ENCODE data around the gene PRKG1.

Gene PRKG1

DNA sequence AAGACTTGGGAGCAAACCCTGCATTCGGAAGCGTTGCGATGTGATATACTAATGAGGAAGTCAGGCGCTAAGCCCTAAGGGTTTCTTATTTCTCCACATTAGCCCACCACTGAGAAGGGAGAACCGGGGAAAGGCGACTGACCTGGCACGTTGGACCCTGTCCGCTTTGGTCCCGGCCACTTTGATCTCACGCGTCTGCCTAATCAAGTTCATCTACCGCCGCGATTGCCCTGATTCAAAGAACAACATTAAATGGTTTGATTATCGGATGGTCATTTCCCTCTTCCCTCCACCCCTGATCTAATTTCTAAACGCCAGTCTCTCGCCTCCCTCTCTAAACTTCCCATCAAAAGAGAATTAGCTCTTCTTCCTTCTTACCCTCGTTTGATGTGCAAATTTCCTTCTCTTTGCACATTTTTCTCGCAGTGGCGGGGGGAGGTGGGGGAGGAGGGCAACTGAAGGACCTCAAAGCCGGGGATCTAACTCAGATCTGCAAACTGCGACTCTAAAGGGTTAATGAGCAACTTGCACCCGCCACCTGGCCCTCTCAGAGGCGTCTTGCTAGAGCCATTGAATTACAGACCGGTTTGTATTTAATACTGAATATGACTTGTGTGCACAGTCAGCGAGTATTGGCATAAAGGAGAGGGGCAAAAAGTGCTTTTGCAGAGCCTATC, 1239.1 kb downstream of the PRKG1 start:
- Histone ChIP-seq H3K4ac (ENCODE audit: low read length) (no peak overlapping the region), H3K79me1 (ENCODE audit: low read depth, low read length) (no peaks in the 10 kb centered on the region), H2AK5ac (ENCODE audit: low read depth, low read length) (no peak overlapping the region), H4K8ac (ENCODE audit: low read depth, low read length) (no peak overlapping the region), H3K36me3 (replicated peaks in 1 of 2; ENCODE audit: control insufficient read depth in 2 of 2, insufficient read depth in 2 of 2, low read length in 2 of 2) (no peaks in the 10 kb centered on the region), H3K23ac (ENCODE audit: low read depth, low read length, poor library complexity) (no peak overlapping the region), H3K4me3 (ENCODE audit: low read length in 2 of 2) (peak overlapping the region; percentile 53 to 56), H2BK120ac (ENCODE audit: low read depth, low read length) (no peak overlapping the region), H3K14ac (ENCODE audit: low read length) (no peak overlapping the region), H3K9me3 (replicated peaks in 1 of 2; ENCODE audit: control insufficient read depth in 2 of 2, insufficient read depth in 1 of 2, low read depth in 1 of 2, low read length in 2 of 2) (no peaks in the 10 kb centered on the region), H3K4me2 (ENCODE audit: insufficient read depth, low read length, poor library complexity, severe bottlenecking) (peak overlapping the region; percentile 87), H3K27ac (replicated peaks; ENCODE audit: low read length) (no peak overlapping the region), H2BK15ac (ENCODE audit: low read length) (no peak overlapping the region), H3K18ac (ENCODE audit: low read length) (no peak overlapping the region), H2AFZ (ENCODE audit: low read length) (peak overlapping the region; percentile 93), H3K9ac (ENCODE audit: low read depth, low read length, poor library complexity) (no peak overlapping the region), H2BK12ac (ENCODE audit: low read length) (no peak overlapping the region), H4K91ac (ENCODE audit: low read depth, low read length, poor library complexity) (no peak overlapping the region), H2BK5ac (ENCODE audit: low read length) (no peak overlapping the region), H3K4me1 (ENCODE audit: control insufficient read depth in 2 of 2, insufficient read depth in 1 of 2, low read depth in 1 of 2, low read length in 2 of 2) (peaks cover 2 to 8% of the 10 kb centered on the region in 2 donors), H3K27me3 (ENCODE audit: control insufficient read depth in 3 of 3, insufficient read depth in 3 of 3, low read depth in 1 of 3, low read length in 3 of 3) (peaks cover 7 to 55% (median 11%) of the 10 kb centered on the region in 3 experiments)
- DNase-seq (ENCODE audit: low spot score), result no peak
- WGBS, 2 donors (ENCODE audit: extremely low coverage in 2 of 2, insufficient read length in 2 of 2, insufficient replicate concordance in 1 of 2), result no CpG with 5 or more reads among the region's 26 CpGs

DNA sequence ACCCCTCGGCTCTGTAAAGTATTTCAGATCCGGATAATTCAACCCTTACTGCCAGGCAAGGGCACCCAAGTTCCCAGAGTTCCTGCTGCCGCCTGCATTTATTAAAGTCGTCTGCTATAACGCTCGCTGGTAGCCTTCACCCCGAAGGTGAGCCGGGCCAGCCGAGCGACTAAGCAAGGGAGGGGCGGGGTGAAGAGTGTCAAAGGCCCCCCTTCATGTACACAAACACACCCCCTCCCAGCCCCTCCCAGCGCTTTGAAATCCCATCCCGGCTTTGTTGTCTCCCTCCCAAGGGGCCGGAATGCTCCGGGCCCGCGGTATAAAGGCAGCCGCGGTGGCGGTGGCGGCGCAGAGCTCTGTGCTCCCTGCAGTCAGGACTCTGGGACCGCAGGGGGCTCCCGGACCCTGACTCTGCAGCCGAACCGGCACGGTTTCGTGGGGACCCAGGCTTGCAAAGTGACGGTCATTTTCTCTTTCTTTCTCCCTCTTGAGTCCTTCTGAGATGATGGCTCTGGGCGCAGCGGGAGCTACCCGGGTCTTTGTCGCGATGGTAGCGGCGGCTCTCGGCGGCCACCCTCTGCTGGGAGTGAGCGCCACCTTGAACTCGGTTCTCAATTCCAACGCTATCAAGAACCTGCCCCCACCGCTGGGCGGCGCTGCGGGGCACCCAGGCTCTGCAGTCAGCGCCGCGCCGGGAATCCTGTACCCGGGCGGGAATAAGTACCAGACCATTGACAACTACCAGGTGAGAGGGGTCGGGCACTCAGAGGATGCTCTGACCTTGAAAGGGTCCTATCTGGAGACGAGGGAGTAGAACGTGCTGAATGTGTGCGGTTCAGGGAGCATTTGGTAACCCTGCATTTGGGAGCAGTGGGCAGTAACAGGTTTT, 1239.9 kb downstream of the PRKG1 start, which contains the start of gene DKK1:
Gene DKK1 (plus strand): TSS at position 349 of the 889 bp plus-strand sequence. CDS start 154 bp downstream, at position 503.
- H3K27ac ChIP-seq (replicated peaks; ENCODE audit: low read length), result no peak within 1 kb of the TSS
- DNase-seq (ENCODE audit: low spot score), result peak; percentile 56

DNA sequence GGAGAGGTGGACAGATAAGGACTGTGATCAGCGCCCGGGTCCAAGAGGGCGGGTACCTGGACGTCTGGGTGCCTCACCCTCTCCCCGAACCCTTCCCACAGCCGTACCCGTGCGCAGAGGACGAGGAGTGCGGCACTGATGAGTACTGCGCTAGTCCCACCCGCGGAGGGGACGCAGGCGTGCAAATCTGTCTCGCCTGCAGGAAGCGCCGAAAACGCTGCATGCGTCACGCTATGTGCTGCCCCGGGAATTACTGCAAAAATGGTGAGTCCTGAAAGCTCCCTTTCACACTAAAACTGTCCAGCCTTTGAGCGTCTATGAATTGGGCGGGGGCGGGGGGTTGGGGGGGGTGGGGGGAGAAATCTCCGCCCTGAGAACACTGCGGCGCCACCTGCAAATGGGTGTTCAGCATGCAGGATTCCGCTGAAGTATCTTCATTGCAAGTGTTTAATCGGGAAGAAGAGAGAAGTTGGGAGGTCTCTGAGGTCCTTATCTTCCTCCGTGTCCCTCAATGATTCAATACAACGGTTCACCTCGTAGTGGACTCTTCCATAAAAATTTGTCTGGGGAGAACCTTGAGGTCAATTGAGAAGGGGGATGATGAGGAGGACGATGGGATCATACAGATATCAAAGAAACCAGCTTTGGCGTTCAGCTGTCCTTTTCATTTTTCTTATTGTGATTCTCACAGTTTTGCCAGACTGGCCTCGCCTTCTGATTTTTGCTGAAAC, 1240.7 kb downstream of the PRKG1 start:
- Histone ChIP-seq H3K18ac (ENCODE audit: low read length) (peak overlapping the region; percentile 67), H3K4me3 (ENCODE audit: low read length in 2 of 2) (peak overlapping the region; percentile 53 to 66), H3K27ac (replicated peaks; ENCODE audit: low read length) (no peak overlapping the region), H3K27me3 (ENCODE audit: control insufficient read depth in 3 of 3, insufficient read depth in 3 of 3, low read depth in 1 of 3, low read length in 3 of 3) (peaks cover 3 to 48% (median 7%) of the 10 kb centered on the region in 3 experiments), H3K4ac (ENCODE audit: low read length) (no peak overlapping the region), H3K4me1 (ENCODE audit: control insufficient read depth in 2 of 2, insufficient read depth in 1 of 2, low read depth in 1 of 2, low read length in 2 of 2) (peaks cover 0 to 8% of the 10 kb centered on the region in 2 donors), H3K9me3 (replicated peaks in 1 of 2; ENCODE audit: control insufficient read depth in 2 of 2, insufficient read depth in 1 of 2, low read depth in 1 of 2, low read length in 2 of 2) (no peaks in the 10 kb centered on the region), H2AK5ac (ENCODE audit: low read depth, low read length) (peak overlapping the region; percentile 68), H3K79me1 (ENCODE audit: low read depth, low read length) (no peaks in the 10 kb centered on the region), H4K8ac (ENCODE audit: low read depth, low read length) (no peak overlapping the region), H2BK5ac (ENCODE audit: low read length) (no peak overlapping the region), H2AFZ (ENCODE audit: low read length) (no peak overlapping the region), H3K23ac (ENCODE audit: low read depth, low read length, poor library complexity) (no peak overlapping the region), H2BK15ac (ENCODE audit: low read length) (no peak overlapping the region), H3K14ac (ENCODE audit: low read length) (no peak overlapping the region), H2BK12ac (ENCODE audit: low read length) (no peak overlapping the region), H3K36me3 (replicated peaks in 1 of 2; ENCODE audit: control insufficient read depth in 2 of 2, insufficient read depth in 2 of 2, low read length in 2 of 2) (no peaks in the 10 kb centered on the region), H3K4me2 (ENCODE audit: insufficient read depth, low read length, poor library complexity, severe bottlenecking) (peak overlapping the region; percentile 87), H3K9ac (ENCODE audit: low read depth, low read length, poor library complexity) (no peak overlapping the region), H2BK120ac (ENCODE audit: low read depth, low read length) (no peak overlapping the region), H4K91ac (ENCODE audit: low read depth, low read length, poor library complexity) (no peak overlapping the region)
- DNase-seq (ENCODE audit: low spot score), result no peak
- no CpG with 5 or more reads among the region's 36 CpGs for WGBS, 2 donors (ENCODE audit: extremely low coverage in 2 of 2, insufficient read length in 2 of 2, insufficient replicate concordance in 1 of 2)

More for the DNA sequence above, 1239.9 kb downstream of the PRKG1 start, which contains the start of gene DKK1:
- H2AK5ac ChIP-seq (ENCODE audit: low read depth, low read length), result peak within 1 kb of the TSS; percentile 68
- H4K91ac ChIP-seq (ENCODE audit: low read depth, low read length, poor library complexity), result no peak within 1 kb of the TSS
- H3K4me2 ChIP-seq (ENCODE audit: insufficient read depth, low read length, poor library complexity, severe bottlenecking), result peak within 1 kb of the TSS; percentile 87
- no peak within 1 kb of the TSS for H3K4ac ChIP-seq (ENCODE audit: low read length)
- peaks cover 7 to 53% (median 8%) of the 10 kb centered on the region in 3 experiments for H3K27me3 ChIP-seq (ENCODE audit: control insufficient read depth in 3 of 3, insufficient read depth in 3 of 3, low read depth in 1 of 3, low read length in 3 of 3)
- no peak within 1 kb of the TSS for H2BK12ac ChIP-seq (ENCODE audit: low read length)
- no peaks in the 10 kb centered on the region for H3K79me1 ChIP-seq (ENCODE audit: low read depth, low read length)
- no CpG with 5 or more reads among the region's 55 CpGs for WGBS, 2 donors (ENCODE audit: extremely low coverage in 2 of 2, insufficient read length in 2 of 2, insufficient replicate concordance in 1 of 2)
- H3K9me3 ChIP-seq (replicated peaks in 1 of 2; ENCODE audit: control insufficient read depth in 2 of 2, insufficient read depth in 1 of 2, low read depth in 1 of 2, low read length in 2 of 2), result no peaks in the 10 kb centered on the region
- H3K9ac ChIP-seq (ENCODE audit: low read depth, low read length, poor library complexity), result no peak within 1 kb of the TSS
- no peak within 1 kb of the TSS for H4K8ac ChIP-seq (ENCODE audit: low read depth, low read length)
- no peak within 1 kb of the TSS for H2BK5ac ChIP-seq (ENCODE audit: low read length)
- no peak within 1 kb of the TSS for H2BK15ac ChIP-seq (ENCODE audit: low read length)
- H2BK120ac ChIP-seq (ENCODE audit: low read depth, low read length), result no peak within 1 kb of the TSS
- H3K4me3 ChIP-seq (ENCODE audit: low read length in 2 of 2), result peak within 1 kb of the TSS; percentile 53 to 66
- peak within 1 kb of the TSS; percentile 67 for H3K18ac ChIP-seq (ENCODE audit: low read length)
- no peak within 1 kb of the TSS for H3K23ac ChIP-seq (ENCODE audit: low read depth, low read length, poor library complexity)
- H3K36me3 ChIP-seq (replicated peaks in 1 of 2; ENCODE audit: control insufficient read depth in 2 of 2, insufficient read depth in 2 of 2, low read length in 2 of 2), result no peaks in the 10 kb centered on the region
- peak within 1 kb of the TSS; percentile 93 for H2AFZ ChIP-seq (ENCODE audit: low read length)
- peaks cover 2 to 8% of the 10 kb centered on the region in 2 donors for H3K4me1 ChIP-seq (ENCODE audit: control insufficient read depth in 2 of 2, insufficient read depth in 1 of 2, low read depth in 1 of 2, low read length in 2 of 2)
- no peak within 1 kb of the TSS for H3K14ac ChIP-seq (ENCODE audit: low read length)
